HG03575 (cell line): ENCODE measurements around the gene HIBADH.
"Not testable (repeated sequence)": the region's sequence is repeated elsewhere in the genome, so short reads cannot be mapped to it uniquely, and the experiment has no call there.

Experiments used
- ATAC-seq: cut with Tn5 transposase; IDR thresholded peaks from one replicate; pipeline ENCODE4 v1.9.1; 2021; ENCODE audit not compliant: unreplicated experiment, insufficient number of reproducible peaks, low FRiP score; ENCODE audit errors: extremely low read depth

Gene HIBADH

DNA sequence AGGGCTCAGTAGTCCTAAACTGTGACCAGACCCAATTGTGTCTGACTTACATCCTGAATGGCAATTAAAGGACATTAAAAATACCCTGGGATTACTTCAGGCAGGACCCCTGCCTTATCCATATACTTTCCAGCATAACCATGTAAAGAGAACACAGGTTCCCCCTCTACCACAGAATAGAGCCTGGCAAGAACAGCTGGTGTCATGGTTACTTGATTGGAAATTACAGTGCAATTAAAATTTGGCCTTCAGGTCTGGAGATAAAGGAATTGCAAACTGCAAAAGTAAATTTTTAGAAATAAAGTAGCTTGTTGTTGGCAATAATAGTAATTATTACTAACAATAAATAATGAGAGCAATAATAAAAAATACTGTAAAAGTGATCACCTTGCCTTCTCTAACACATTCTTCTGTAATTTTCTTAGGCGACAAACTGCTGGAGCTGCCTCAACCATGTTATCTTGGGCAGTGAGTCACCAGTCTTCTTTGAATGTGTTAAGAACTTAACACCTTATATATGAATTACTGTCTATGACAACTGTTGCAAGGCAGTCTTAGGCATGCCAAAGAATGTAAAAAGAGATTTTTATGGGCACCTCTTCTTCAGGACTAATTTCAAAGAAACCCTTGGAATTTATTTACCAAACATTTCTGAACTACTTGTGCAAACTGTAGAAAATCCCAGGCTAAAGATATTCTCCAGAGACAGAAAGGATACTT, 53.7 kb downstream of the HIBADH start:
- no peak for ATAC-seq

DNA sequence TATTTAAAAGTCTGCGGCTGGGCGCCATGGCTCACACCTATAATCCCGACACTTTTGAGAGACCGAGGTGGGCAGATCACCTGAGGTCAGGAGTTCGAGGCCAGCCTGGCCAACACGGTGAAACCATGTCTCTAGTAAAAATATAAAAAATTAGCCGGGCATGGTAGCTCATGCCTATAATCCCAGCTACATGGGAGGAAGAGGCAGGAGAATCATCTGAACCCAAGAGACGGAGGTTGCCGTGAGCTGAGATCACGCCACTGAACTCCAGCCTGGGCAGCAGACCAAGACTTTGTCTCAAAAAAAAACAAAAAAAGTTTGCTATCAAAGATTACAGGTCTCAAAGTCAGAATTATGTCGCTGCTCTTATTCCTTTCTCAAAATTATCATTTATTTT, 55.5 kb downstream of the HIBADH start:
- ATAC-seq, result no peak

DNA sequence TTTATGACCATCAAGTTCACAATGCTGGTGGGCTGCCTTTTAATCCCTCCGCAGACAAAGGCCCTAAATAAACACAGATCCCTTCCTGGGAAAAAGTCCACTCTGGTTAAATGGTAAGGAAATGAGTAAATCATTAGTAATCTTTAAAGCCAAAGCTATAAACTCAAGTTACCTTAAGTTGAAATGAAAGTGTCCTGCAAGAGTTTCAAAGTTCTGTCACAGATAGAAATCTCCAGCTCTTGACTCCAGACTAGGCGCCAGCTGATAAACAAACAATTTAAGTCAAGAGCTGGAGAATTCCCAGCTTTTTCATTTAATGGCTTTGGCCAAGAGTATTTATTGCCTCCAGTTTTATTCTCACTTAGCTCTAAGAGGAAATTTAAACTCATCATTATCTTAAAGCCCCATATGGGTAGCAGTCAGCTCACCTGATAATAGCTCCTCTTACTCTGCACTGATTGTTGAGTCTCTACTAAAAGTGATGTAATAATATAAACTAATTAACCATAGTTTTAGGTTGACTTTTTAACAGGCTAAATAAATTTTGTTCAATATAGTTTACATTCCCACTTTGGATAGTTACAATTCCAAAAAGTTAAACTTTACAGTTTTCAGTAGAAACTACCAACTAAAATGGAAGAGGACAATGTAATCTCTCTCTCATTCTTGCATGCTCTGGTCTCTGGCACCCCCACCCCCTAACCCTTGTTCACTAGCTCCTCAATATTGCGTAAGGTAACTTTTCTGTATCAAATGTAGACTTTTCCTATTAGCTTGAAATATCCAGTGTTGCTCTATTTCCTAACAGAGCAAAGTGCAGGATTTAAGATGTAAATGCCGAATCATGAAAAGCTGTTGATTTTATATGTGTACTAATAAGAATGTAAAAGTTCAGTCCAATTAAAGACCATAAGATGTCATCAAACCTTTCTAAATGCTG, 56.1 kb downstream of the HIBADH start:
- no peak for ATAC-seq

DNA sequence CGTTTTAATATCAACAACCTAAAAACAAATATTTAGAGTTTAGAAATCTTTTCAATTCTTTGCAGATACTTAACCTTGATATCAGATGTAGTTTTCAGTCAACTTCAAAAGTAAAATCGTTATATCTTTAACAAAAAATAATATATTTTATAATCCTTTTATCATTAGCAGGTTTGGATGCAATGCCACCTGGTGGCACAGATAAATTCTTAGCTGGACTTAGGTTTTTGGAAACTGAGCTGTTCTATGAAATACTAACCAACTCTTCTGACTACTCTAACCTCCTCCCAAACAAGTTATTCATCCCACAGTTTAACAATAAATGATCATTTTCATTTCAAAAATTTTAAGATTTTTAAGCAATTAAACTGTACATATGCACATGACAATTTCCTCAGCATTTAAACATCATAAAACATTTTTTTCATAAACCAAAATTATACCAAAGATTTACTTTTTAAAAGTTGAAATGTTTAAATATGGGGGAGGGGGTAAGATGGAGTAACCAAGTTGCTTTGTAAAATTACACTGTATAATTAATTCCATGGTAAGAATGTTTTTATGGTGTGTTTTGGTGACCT, 56.9 kb downstream of the HIBADH start:
- ATAC-seq, result no peak

DNA sequence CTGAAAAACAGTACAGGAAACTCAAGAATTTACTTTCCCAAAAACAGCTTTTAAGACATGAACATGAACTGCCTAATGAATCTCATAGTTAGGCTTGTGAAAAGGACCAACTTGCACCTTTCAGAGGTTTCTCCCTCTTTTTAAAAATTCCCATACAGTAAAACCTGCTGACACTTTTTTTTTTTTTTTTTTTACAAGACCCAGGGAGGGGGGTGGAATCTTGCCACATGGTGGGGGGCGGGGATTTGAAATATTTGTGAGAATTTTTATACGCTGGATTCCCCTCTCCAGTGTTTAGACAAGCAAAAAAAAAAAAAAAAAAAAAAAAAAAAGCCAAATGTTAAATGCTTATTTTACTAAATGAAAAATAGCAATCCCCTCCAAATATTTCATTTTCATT, 57.4 kb downstream of the HIBADH start:
- ATAC-seq, result no peak

DNA sequence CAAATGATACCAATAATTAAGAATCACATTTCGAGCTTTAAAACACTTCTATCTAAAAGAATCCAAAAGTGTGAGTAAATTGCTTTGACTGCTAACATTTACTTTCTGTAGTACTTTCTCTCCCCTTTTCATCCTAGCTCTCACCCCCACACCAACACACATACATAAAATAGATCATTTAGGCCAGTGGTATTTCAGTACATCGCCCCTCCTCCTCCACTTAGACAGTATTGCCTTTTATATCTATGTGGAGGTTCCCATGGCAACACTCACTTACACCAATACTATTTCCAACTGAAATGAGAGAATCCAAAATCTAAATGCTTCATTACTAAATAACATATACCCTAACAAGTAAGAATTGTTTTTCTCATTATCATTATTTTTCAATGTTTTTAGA, 58.9 kb downstream of the HIBADH start:
- ATAC-seq, result no peak

DNA sequence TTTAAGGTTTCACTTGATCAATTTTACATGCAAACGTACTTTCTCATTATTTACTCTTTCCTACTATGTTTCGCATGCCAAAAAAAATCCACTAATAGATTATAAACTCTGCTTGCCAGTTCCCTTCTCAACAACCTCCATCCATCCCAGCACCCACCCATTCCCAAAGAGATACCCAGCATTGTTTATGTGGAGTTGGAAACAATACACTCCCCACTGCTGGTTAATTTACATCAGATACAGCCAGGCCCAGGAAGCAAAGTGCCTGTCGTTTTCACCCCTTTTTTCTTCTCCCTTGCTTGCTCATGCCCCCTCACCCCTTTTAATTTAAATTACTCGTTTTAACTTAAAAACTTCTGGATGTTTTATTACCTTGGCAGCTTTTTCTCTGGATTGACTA, 59.9 kb downstream of the HIBADH start:
- ATAC-seq, result no peak

DNA sequence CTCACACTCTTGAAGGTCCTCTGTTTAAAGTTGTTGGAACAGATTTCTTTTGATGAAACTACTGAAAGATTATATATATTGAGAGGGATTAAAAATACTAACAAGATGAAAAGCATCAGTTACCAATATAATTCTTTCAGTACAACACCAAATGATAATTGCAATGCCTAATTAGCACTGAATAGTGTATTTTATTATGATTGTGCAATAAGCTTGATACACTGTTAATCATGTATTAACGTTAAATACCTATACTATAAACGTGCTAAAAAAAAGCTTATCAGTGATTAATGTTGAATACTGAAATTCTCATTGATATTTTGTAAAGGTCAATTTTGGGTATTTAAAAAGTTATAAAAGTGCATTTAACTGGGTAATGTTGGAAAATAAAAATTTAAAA, 61.5 kb downstream of the HIBADH start:
- no peak for ATAC-seq

DNA sequence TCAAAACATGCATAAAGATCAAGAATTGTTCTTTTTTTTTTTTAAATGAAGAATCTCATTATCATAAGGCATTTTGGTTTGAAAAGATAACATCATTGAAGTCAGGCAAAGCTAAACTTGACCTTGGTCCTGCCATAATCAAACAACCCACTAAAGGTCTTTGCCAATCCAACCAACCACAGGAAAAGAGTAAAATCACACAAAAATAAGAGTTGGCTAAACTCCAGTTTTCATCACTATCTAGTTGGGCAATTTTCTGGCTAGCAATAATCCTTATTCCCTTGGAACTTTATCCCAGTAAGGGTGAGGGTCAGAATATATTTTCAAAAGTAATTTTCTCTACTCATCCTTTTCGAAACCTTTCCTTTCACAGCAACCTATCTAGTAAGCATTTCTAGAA, 62.4 kb downstream of the HIBADH start:
- ATAC-seq, result no peak

DNA sequence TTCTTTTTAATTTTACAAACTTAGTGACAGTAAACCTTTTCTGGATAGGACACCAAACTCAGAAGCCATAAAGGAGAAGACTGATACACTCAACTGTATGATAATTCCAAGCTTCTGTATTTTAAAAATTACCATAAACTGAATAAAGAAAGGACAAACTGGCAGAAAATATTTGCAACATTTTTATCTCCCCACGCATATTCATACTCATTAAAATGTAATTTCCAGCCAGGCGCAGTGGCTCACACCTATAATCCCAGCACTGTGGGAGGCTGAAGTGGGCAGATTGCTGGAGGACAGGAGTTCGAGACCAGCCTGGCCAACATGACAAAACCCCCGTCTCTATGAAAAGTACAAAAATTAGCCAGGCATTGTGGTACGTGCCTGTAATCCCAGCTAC, 67.7 kb downstream of the HIBADH start:
- no peak for ATAC-seq

DNA sequence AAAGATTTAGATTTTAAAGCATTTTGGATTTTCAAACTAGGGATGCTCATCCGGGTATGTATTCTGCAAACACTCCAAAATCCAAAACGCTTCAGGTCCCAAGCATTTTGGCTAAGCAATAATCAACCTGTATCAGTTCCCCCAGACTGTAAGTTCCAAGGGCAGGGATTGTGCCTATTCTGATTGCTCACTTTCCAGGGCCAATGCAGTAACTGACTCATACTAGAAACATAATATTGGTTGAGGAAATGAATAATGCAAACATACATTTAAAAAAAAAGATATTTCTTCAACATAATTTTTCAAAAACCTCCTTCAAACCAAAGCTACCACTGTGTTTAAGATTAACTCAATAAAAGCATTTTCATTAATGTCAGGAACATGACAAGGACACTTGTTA, 69.5 kb downstream of the HIBADH start:
- ATAC-seq, result no peak

DNA sequence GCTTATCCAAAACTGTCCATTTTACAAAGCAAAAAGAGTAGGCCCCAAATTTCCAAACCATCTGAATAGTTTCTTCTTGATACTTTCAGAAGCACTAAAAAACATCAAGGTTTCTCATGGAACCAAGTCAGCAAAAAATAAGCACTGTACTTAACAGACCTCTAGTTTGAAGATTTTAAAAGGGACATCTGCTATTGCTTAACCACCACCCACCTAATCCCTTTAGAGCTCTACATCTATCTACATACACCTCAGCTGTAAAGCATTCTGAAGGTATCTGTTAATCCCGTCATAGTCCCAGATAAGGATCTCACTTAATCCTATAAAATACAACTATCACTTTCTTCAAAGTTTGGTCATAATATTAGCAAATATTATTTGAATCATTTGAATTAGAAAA, 72.3 kb downstream of the HIBADH start:
- no peak for ATAC-seq

DNA sequence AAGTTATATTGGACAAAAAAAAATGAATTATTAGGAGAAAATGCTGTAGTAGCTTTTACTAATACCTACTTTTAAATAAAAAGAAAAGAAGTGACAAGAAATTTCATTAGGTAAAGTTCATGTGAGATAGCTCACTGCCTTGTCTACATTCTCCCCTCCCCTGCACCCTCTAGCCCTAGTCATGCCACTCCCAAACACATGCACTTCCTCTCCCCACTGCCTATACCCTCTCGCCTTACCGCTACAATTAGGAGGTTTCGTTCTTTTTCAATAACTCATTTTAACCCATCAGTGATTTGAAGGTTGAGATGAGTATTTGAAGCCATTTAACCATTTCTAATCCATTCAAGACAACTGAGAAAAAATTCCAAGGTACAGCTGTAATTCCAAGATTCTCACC, 75.3 kb downstream of the HIBADH start:
- ATAC-seq, result no peak

DNA sequence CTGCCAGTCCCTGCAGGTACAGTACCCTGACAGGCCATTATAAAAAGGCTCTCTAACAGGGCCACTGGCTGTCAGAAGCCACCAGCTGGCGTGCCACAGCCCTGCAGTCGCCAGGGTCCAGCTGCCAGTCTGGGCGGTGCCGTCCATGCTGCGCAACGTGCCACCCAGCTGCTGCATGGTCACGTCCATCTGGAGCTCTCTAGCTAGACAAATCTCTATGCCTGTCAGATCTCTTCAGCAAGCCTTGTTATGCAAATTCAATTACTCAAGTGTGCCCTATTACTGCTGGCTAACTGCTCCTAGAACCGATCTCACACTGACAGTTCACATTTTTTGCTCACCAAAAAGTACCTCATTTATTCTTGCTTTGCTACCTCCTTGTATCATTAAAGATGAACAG, 75.9 kb downstream of the HIBADH start:
- peak; percentile 69 for ATAC-seq

DNA sequence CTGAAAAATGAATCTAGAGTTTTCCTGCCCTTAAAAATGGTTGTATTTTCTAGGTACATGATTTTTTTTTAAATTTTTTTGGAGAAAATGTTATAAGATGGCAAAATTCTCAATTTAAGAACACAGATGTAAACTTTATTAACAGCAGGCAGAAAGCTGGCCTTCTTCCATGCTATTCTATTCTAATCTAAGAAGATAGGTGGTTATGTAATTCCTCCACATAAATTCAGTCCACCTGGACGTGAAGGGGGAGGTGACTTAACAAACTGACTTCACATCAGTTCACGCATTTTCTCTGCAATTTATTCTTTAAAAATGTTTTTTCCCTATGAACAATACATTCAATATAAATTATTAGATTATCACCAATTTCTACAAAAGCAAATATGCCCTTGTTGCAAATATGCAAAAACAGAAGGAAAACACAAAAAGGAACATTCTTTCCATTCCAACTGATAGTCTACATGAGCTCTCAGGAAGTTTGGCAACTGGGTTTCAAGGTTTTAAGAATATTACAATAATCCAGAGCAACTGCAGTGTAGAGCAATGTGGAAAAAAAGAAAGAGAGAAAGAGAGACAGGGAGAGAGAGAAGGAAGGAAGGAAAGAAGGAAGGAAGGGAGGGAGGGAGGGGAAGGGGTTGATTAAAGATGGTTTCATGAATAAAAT, 76.8 kb downstream of the HIBADH start:
- ATAC-seq, result no peak

DNA sequence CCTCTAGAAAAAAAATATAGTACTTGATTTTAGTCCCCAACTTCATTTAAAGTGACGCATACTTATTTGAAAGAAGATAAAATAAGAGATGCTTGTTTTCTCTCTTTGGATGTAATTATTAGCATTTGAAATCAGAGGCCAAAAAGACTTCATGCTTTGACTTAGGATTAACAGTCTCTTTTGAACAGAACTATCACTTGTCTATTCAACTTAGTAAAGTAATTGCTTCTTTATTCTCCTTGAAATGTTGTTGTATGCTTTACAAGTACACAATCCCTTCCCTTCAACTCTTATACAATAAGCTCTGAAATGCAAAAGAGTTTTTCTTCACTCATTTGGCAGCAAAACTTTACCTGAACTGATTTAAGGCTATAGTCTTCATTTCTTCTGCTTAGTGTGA, 80.8 kb downstream of the HIBADH start:
- ATAC-seq, result no peak

DNA sequence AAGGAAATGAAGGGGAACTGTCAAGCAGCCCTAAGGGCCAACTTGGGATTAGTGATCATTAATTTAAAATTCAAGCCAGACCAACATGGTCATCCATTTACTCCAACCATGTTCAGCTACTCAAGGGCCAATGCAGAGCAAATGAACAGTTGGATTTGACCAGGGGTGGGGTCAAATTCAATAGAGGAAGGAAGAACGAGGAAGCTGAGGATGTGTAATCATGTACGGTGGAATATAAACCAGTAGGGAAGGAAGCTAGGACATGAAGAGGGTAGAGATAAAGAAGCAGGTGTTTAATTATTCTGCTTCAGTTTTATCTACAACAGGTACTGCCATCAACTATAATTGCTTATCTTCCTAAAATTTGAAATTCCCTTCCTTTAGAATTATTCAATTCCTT, 81.6 kb downstream of the HIBADH start:
- no peak for ATAC-seq

DNA sequence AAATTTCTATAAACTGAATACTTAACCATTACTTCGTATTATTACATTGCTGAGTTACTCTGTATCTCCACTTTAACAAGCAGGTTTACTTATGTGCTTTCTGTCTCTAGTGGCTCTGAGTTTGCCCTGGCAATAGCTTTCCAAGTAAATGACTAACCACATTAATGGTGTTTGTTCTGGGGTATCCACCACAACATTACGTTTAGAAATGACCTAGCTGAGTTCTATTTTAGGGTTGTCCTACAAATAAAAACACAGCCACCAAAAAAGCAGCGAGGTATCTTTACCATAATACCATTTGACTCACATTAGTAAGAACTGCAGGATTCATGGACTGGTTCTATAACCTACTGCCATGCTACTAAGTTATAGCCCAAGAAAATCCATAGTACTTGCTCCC, 83.1 kb downstream of the HIBADH start:
- ATAC-seq, result no peak

DNA sequence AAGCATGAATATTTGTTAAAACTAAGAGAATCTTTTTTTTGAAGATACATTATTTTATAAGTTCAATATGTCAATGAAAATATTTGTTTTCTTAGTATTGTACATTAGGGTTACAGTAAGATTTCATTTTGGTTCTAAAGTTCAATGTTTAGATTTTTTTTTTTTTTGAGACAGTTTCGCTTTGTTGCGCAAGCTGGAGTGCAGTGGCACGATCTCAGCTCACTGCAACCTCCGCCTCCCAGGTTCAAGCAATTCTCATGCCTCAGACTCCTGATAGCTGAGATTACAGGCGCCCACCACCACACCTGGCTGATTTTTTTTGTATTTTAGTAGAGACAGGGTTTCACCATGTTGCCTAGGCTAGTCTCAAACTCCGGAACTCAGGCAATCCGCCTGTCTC, 84.5 kb downstream of the HIBADH start:
- ATAC-seq, result not testable (repeated sequence)
